ENCODE data around the gene KRTAP21-3.
"Not testable (repeated sequence)": the region's sequence is repeated elsewhere in the genome, so short reads cannot be mapped to it uniquely, and the experiment has no call there.

KRTAP21-3 gene, protein sequence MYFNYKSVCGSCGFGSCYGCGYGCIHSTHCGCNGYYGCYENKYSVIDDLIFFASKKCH

GRCh38 chr21:30718239-30718909 is at the start of gene KRTAP21-3:
TSS of gene KRTAP21-3 (minus strand) at chr21:30718777. CDS start at chr21:30718759, 18 bp downstream.
- DNase-seq: peak; percentile 79

DNA sequence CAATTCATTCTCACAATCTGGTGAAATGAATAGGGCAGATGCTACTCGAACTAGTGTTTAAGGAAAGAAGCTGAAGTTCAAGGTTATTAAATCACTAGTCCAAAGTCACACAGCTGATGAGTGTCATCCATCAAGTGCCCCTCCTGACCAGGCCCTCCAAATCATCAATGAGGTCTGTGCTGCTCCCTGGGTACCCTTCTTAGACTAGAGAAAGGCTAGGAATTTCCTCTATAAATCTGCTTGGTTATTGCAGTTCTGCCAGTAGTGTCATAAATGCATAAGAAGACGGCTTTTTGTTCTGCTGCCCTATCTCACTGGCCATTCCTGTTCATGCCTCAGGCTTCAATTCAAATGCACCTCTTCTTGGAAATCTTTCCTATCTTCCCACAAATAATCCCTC is 42.2 kb upstream of the KRTAP21-3 start:
- DNase-seq: no peak

- DNase-seq: no peak
Measured at GRCh38 chr21:30758306-30758705, 39.7 kb upstream of the KRTAP21-3 start.

DNA sequence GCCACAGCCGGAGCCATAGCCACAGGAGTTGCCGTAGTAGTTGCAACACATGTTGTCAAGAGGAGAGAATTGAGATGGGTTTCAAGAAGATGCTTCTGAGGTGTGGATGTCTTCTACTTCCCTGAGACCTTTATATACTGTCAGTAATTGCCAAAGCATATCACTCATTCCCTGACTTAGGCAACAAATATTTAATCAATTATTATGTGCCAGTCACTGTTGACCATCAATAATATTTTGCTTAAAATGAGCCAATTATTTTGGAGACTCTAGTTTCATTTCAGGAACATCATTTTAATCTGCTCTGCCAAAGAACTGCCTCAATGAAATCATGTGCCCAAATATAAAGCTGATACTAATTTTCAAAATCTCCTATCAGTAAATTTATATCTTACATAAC is 36.8 kb upstream of the KRTAP21-3 start, which contains the start of gene KRTAP21-1:
KRTAP21-1 (minus strand) TSS at position 101 of the 400 bp plus-strand sequence; CDS start at position 51, 50 bp downstream.
- DNase-seq: not testable (repeated sequence)

DNA sequence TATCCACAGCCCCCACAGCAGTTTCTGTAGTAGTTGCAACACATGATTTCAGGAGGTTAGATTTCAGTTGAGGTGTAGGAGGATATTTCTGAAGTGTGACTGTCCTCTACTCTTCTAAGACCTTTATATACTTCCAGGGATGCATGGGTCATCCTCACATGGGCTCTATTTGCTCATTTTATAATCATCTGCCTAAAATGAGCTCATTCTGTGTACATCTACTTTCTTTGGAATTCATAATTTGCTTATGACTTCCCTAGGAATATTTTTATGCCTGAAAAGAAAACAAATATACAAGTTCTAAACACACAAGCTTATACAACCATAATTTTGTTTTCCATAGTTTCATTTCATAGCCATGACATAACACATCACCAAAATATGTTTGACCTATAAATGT is 28.6 kb upstream of the KRTAP21-3 start, which contains the start of gene KRTAP21-2:
KRTAP21-2 (minus strand) TSS at position 101 of the 400 bp plus-strand sequence; CDS start at position 44, 57 bp downstream.
- DNase-seq: no peak

- no peak for DNase-seq
Measured at GRCh38 chr21:30740462-30740861, 21.9 kb upstream of the KRTAP21-3 start.

DNA sequence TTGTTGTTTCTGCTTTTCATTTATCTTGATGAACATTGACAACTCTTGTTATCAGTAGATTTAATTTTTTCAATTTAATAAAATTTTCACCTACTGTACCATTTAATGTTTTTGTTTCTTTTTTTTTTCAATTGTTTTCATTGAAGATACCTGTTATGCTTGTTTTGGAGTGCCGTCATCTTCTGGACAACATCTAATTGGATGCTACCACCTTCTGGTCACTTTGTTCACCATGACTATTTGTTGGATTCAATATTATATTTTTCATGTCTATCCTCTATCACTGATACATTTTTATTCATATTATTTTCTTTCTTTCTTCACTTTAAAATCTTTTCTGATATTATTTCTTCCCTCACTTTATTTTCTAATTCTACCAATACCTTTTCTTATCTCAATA is 14.4 kb upstream of the KRTAP21-3 start:
- DNase-seq: no peak

GRCh38 chr21:30726726-30727125 is 8.1 kb upstream of the KRTAP21-3 start:
- DNase-seq: no peak

DNA sequence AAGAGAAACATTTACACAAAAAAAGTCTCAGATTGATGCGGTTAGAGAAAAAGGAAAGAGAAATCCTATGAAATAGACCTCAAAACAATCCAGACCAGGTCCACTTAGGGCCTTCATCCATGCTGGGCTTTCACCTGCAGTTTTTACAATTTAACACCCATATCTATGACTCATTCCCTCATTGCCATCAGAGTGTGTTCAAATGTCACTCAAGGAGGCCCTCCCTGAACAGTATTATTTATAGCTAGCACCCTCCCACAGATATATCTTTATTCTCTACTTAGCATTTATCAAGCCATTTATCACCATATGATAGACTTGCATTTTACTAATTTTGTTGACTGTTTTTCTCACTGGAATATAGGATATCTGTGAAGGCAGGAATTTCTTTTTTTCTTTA is 824 bp upstream of the KRTAP21-3 start:
- peak; percentile 32 for DNase-seq

DNA sequence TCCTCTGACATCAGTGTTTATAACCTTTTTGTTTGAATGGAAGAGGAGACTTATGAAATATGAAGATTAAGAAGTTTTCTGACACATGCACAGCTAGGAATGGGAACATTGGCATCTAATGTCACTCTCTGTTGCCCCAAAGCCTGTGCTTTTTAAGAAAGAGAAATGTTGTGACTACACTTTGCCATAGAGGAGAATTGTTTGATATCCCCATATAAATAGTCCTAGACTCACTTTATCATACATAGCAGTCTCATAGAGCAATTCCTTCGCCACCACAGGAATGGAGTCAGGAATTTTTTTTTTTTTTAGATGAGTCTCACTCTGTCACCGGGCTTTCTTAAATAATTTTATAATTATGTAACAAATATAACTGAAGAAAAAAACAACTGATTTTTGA is 1.5 kb downstream of the KRTAP21-3 start:
- peak; percentile 22 for DNase-seq

GRCh38 chr21:30714946-30715345 is 3.6 kb downstream of the KRTAP21-3 start:
- no peak for DNase-seq

DNA sequence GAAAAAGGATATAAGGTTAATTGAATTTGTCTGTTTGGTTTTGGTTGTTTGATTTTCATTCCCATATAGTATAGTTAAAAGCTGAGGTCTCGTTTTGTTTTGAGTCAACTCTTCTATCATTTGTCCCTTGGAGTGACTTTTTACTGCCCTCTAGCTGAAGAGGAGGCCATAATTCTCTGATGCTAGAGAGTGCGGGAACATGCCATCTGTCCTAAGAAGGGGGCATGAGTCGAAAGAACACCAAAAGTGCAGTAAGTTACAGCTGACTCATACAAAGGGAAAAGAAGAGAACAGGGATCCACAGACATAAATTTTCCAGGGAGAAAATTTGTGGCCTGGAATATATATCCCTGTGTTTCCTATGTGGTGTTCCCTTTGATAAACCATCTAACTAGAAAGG is 4.1 kb downstream of the KRTAP21-3 start:
- DNase-seq: no peak

GRCh38 chr21:30713766-30714165 is 4.8 kb downstream of the KRTAP21-3 start:
- DNase-seq: no peak

- no peak for DNase-seq
Measured at GRCh38 chr21:30710499-30710898, 8.1 kb downstream of the KRTAP21-3 start.

DNA sequence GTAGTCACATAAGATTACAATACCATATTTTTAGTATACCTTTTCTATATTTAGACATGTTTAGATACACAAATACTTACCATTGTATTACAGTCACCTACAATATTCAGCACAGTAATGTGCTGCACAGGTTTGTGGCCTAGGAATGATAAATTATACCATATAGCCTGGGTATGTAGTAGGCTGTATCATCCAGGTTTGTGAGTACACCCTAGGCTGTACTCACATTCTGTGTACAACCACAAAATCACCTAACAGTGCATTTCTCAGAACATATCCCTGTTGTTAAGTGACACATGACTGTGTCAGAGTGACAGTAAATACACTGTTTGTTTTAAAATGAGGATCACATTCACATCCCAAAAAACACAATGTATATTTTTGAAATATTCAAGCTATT is 11.2 kb downstream of the KRTAP21-3 start:
- no peak for DNase-seq

- DNase-seq: no peak
Measured at GRCh38 chr21:30695956-30696355, 22.6 kb downstream of the KRTAP21-3 start.

DNA sequence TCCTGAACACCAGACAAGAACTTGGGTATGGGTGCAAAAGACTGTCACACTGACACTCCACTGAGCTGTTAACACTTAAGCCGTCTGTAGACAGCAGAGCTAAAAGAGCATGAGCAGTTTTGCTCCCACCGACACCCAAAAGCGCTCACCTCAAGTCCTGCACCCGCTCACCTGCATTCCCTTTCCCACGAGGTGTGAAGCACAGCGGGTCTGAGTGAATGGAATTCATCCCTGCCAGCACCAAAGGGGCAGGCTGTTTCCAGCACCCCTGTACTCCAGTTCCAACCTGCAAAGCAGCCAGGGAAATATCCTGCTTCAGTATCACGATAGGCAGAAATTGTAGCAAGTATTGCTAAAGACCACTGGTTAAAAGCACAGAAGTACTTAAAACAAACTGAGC is 28.8 kb downstream of the KRTAP21-3 start:
- no peak for DNase-seq

- no peak for DNase-seq
Measured at GRCh38 chr21:30684506-30684905, 34.1 kb downstream of the KRTAP21-3 start.

DNA sequence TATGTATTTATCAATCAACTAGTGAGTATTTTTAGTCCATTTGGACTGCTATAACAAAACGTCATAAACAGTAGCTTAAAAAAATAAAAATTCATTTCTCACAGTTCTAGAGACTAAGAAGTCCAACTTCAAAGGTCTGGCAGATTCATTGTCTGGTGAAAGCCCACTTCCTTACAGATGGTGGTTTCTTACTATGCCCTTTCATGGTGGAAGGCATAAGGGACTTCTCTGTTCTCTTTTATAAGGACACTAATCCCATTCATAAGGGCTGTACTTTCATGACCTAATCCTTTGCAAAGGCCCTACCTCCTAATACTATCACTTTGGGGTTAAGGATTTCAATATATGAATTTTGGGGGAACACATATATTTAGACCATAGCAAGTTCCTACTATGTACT is 38.0 kb downstream of the KRTAP21-3 start:
- no peak for DNase-seq

DNA sequence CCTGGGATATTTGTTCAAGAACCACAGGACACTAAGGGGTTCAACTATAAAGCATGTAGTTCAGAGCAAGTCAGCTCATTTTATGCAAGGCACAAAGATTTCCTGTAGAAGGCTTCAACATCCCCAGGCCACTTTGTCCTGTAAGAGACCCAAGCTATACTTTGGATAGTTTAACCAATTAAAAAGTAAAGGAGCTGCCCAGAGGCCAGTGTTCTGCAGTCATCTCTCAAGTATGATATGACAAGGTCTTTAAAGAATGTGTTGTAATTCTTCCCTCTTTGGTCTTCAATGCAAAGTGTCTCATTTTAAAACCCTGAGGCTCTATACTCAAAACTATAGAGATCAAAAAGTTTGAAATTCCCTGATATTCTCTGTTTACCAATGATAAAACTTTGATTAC is 41.8 kb downstream of the KRTAP21-3 start:
- no peak for DNase-seq

DNA sequence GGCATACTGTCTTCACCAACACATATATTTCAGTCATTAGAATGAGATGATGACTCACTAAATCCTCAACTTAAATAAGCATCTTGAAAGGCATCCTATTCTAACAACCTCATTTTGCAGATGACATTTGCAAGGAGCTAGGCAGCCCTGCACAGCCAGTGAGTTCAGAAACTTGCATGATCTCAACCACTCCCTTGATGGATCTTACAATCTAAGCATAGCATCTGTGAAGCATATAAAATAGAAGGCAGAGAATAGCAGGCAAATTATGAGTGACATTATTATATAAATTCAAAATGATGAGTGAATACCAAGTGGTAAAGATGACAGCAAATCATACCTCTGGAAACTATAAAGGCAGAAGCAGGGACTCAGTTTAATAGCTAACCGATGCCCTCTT is 44.3 kb downstream of the KRTAP21-3 start:
- DNase-seq: no peak

DNA sequence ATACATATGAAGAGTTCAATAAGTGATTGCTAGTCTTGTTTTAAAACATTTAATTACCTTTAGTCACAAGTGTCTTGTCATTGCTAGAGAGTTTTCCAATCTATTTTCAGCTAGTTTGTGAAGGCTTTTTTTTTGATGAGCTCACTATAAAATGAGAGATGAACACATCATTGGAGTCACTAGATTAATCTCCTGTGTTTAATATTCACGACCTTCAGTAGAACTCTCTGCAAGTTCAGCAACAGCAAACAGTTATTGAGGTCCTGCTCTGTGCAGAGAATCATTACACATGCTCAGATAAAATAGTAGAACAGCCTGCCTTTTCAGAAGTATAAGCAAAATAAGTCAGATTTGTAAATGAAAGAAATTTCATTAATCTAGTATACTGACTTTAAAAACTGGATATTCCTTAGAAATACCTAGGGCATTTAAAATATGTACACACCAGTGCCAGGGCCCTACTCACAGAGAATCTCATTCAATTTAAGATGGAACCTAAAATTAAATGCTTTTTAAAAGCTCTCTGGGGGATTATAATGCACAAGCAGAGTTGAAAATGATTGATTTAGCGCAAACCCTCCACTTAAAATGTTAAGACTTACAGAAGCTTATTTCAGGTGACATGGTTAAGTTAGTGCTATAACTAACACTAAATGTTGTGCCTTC is 45.5 kb downstream of the KRTAP21-3 start:
- DNase-seq: no peak

DNA sequence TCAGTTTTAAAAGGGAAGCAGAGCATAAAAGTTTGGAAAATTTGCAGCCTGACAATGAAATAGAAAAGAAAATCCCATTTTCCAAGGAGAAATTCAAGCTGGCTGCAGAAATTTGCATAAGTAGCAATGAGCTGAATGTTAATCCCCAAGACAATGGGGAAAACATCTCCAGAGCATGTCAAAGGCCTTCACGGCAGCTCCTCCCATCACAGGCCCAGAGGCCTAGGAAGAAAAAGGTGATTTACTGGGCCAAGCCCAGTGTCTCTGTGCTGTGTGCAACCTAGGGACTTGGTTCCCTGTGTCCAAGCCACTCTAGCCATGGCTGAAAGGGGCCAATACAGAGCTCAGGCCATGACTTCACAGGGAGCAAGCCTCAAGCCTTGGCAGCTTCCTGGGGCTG is 49.8 kb downstream of the KRTAP21-3 start:
- no peak for DNase-seq
